Mesendoderm (in vitro differentiated cells): ENCODE measurements around the gene SEC11A.

ENCODE experiments used
- DNase-seq: peaks from one replicate; pipeline ENCODE4 v3.0.0; 2013
- H2AK5ac ChIP-seq: 2 replicates; pipeline ENCODE4 v1.6.1; 2013; ENCODE audit warnings: low read length, inconsistent platforms
- H2BK120ac ChIP-seq: 2 replicates; pipeline ENCODE4 v1.6.1; 2013; ENCODE audit warnings: low read depth, mild to moderate bottlenecking, low read length, moderate library complexity, mixed read lengths
- H2BK15ac ChIP-seq: replicated peaks from 2 replicates; pipeline ENCODE4 v1.6.1; 2013; ENCODE audit warnings: low read depth, mild to moderate bottlenecking, moderate library complexity
- H2BK5ac ChIP-seq: 2 replicates; pipeline ENCODE4 v1.6.1; 2013; ENCODE audit warnings: low read length, inconsistent platforms
- H3K18ac ChIP-seq: 2 replicates; pipeline ENCODE4 v1.6.1; 2013; ENCODE audit warnings: mild to moderate bottlenecking, low read length, mixed read lengths
- H3K23ac ChIP-seq: one replicate; pipeline ENCODE4 v1.6.1; 2013; ENCODE audit warnings: low read length
- H3K27ac ChIP-seq: 2 replicates; pipeline ENCODE4 v1.5.1; 2013; ENCODE audit warnings: low read depth, mild to moderate bottlenecking, inconsistent platforms, low read length, moderate library complexity
- H3K27me3 ChIP-seq: 2 replicates; pipeline ENCODE4 v1.6.1; 2013; ENCODE audit warnings: low read length, control low read depth, mild to moderate bottlenecking, inconsistent platforms; ENCODE audit not compliant: insufficient read depth, poor library complexity
- H3K36me3 ChIP-seq: 2 replicates; pipeline ENCODE4 v1.6.1; 2013; ENCODE audit warnings: low read length, inconsistent platforms; ENCODE audit not compliant: control insufficient read depth, insufficient read depth
- H3K4ac ChIP-seq: one replicate; pipeline ENCODE4 v1.6.1; 2013; ENCODE audit warnings: low read depth, mild to moderate bottlenecking, low read length, moderate library complexity
- H3K4me1 ChIP-seq: 2 replicates; pipeline ENCODE4 v1.6.1; 2013; ENCODE audit warnings: low read depth, low read length, inconsistent platforms; ENCODE audit not compliant: control insufficient read depth
- H3K4me2 ChIP-seq: 2 replicates; pipeline ENCODE4 v1.6.1; 2013; ENCODE audit warnings: low read length
- H3K4me3 ChIP-seq: 2 replicates; pipeline ENCODE4 v1.5.1; 2013; ENCODE audit warnings: mild to moderate bottlenecking, low read length
- H3K56ac ChIP-seq: one replicate; pipeline ENCODE4 v1.6.1; 2013; ENCODE audit warnings: low read length
- H3K79me1 ChIP-seq: 2 replicates; pipeline ENCODE4 v1.6.1; 2013; ENCODE audit warnings: low read length, inconsistent platforms
- H3K79me2 ChIP-seq: 2 replicates; pipeline ENCODE4 v1.6.1; 2013; ENCODE audit warnings: mild to moderate bottlenecking, low read length; ENCODE audit not compliant: control insufficient read depth, insufficient read depth
- H3K9ac ChIP-seq: 2 replicates; pipeline ENCODE4 v1.6.1; 2013; ENCODE audit warnings: low read length, inconsistent platforms
- H4K5ac ChIP-seq: one replicate; pipeline ENCODE4 v1.6.1; 2013; ENCODE audit warnings: low read length
- H4K8ac ChIP-seq: one replicate; pipeline ENCODE4 v1.6.1; 2013; ENCODE audit warnings: low read depth, mild to moderate bottlenecking, control low read depth, low read length, moderate library complexity
- WGBS: extraction: QIAGEN DNeasy Blood & Tissue Kit; methylation state at CpG from one replicate; pipeline ENCODE4 v1.1.7; 2013; ENCODE audit warnings: low lambda C conversion rate, missing lambda C conversion rate; ENCODE audit not compliant: insufficient coverage; ENCODE audit errors: extremely low coverage; 5-methylcytosine and 5-hydroxymethylcytosine counted together

SEC11A gene

DNA sequence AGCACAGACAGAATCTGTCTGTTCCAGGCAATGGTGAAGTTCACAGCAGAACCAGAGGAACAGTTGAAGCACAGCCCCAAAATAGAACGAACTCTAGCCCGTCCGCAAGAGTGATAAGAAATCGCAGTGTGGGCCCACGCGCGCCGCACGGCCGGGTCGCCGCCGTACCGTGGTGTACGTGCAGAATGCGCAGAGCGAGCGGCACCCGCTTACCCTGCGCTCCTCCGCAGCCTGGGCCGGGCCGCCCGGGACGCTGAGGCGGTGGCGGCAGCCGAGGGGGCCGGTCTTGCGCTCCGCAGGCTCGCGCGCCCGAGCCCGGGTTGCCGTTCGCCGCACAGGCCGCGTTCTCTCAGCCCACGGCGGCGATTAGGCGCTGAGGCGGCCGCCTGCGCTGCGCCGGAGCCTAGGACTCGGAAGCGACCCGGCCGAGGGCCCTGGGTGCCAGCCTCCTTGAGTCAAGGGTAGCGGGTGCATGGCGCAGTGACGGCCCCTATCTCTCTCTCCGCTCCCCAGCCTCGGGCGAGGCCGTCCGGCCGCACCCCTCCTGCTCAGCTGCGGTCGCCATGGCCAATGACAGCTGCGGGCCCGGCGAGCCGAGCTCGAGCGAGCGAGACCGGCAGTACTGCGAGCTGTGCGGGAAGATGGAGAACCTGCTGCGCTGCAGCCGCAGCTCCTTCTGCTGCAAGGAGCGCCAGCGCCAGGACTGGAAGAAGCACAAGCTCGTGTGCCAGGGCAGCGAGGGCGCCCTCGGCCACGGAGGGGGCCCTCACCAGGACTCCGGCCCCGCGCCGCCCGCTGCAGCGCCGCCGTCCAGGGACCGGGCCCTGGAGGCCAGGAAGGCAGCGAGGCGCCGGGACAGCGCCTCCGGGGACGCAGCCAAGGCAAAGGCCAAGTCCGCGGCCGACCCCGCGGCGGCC, 82.4 kb downstream of the SEC11A start:
- no peak overlapping the region for H4K8ac ChIP-seq
- no peak overlapping the region for H2BK120ac ChIP-seq
- H3K27ac ChIP-seq = no peak overlapping the region
- H3K36me3 ChIP-seq = no peaks in the 10 kb centered on the region
- peak overlapping the region; percentile 77 for H3K9ac ChIP-seq
- H3K4me1 ChIP-seq = no peaks in the 10 kb centered on the region
- WGBS = no CpG with 5 or more reads among the region's 105 CpGs
- H3K18ac ChIP-seq = peak overlapping the region; percentile 19
- H3K4ac ChIP-seq = no peak overlapping the region
- peak overlapping the region; percentile 53 for H3K23ac ChIP-seq
- H3K79me2 ChIP-seq = no peaks in the 10 kb centered on the region
- no peak overlapping the region for H2BK5ac ChIP-seq
- H2AK5ac ChIP-seq = no peak overlapping the region
- H3K4me3 ChIP-seq = peak overlapping the region; percentile 49
- H3K79me1 ChIP-seq = no peaks in the 10 kb centered on the region
- peak; percentile 77 for DNase-seq
- H3K27me3 ChIP-seq = no peaks in the 10 kb centered on the region
- H3K4me2 ChIP-seq = peak overlapping the region; percentile 82
- H3K56ac ChIP-seq = peak overlapping the region; percentile 86
- H4K5ac ChIP-seq = no peak overlapping the region
- no peak overlapping the region for H2BK15ac ChIP-seq

- H2BK5ac ChIP-seq = no peak overlapping the region
- peak overlapping the region; percentile 61 for H3K4me3 ChIP-seq
- no peak overlapping the region for H2BK120ac ChIP-seq
- H3K79me2 ChIP-seq = no peaks in the 10 kb centered on the region
- WGBS = no CpG with 5 or more reads among the region's 7 CpGs
- H3K4me1 ChIP-seq = no peaks in the 10 kb centered on the region
- peak overlapping the region; percentile 48 for H3K4ac ChIP-seq
- no peaks in the 10 kb centered on the region for H3K27me3 ChIP-seq
- H3K18ac ChIP-seq = peak overlapping the region; percentile 78
- no peak overlapping the region for H2BK15ac ChIP-seq
- H3K36me3 ChIP-seq = no peaks in the 10 kb centered on the region
- H4K8ac ChIP-seq = no peak overlapping the region
- no peaks in the 10 kb centered on the region for H3K79me1 ChIP-seq
- H3K56ac ChIP-seq = peak overlapping the region; percentile 90
- H3K23ac ChIP-seq = no peak overlapping the region
- no peak overlapping the region for H3K27ac ChIP-seq
- no peak for DNase-seq
- peak overlapping the region; percentile 78 for H3K4me2 ChIP-seq
- H2AK5ac ChIP-seq = no peak overlapping the region
- no peak overlapping the region for H4K5ac ChIP-seq
- peak overlapping the region; percentile 83 for H3K9ac ChIP-seq
Observed at GRCh38 chr15:84631706-84632272, 84.2 kb downstream of the SEC11A start.

- Histone ChIP-seq H3K4ac (no peak overlapping the region), H2BK5ac (no peak overlapping the region), H2AK5ac (no peak overlapping the region), H3K4me2 (no peak overlapping the region), H3K9ac (no peak overlapping the region), H3K23ac (no peak overlapping the region), H2BK120ac (no peak overlapping the region), H3K4me1 (no peaks in the 10 kb centered on the region), H3K56ac (no peak overlapping the region), H3K27ac (no peak overlapping the region), H4K5ac (no peak overlapping the region), H3K18ac (no peak overlapping the region), H3K79me1 (no peaks in the 10 kb centered on the region), H2BK15ac (no peak overlapping the region), H3K79me2 (no peaks in the 10 kb centered on the region), H3K4me3 (no peak overlapping the region), H3K36me3 (no peaks in the 10 kb centered on the region), H3K27me3 (no peaks in the 10 kb centered on the region), H4K8ac (no peak overlapping the region)
- DNase-seq = no peak
- WGBS = no CpG with 5 or more reads among the region's 9 CpGs
Observed at GRCh38 chr15:84629033-84629432, 86.9 kb downstream of the SEC11A start.

DNA sequence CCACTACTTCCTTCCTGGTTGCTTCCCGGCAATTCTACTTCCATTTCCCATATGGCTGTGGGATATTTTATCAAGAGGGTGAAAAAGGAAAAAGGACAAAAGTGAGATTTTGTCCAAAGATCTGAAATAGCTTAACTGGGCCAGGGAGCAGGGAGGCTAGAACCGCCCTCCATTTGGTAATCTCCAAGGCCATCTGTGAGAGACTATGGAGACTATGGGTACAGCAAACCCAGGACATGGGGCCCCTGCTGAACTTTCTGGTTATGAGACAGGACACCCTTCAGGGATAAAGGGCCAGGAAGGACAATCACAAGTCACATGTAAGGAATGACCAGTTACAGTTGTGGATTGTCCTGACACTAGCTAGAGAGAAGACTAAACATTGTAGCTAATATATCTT, 90.8 kb downstream of the SEC11A start:
- Histone ChIP-seq H3K9ac (no peak overlapping the region), H4K5ac (no peak overlapping the region), H2BK15ac (no peak overlapping the region), H3K27me3 (no peaks in the 10 kb centered on the region), H2AK5ac (no peak overlapping the region), H3K4me2 (no peak overlapping the region), H3K4me3 (no peak overlapping the region), H3K56ac (no peak overlapping the region), H3K4ac (no peak overlapping the region), H2BK120ac (no peak overlapping the region), H3K4me1 (no peaks in the 10 kb centered on the region), H3K36me3 (peaks cover 18% of the 10 kb centered on the region), H2BK5ac (no peak overlapping the region), H3K79me2 (no peaks in the 10 kb centered on the region), H3K18ac (no peak overlapping the region), H3K27ac (no peak overlapping the region), H3K79me1 (no peaks in the 10 kb centered on the region), H4K8ac (no peak overlapping the region), H3K23ac (no peak overlapping the region)
- whole genome bisulfite sequencing = no CpG with 5 or more reads among the region's 2 CpGs
- no peak for DNase-seq

GRCh38 chr15:84624359-84624758, 91.6 kb downstream of the SEC11A start:
- no peak overlapping the region for H3K9ac ChIP-seq
- WGBS = no CpG with 5 or more reads among the region's 7 CpGs
- H2BK5ac ChIP-seq = no peak overlapping the region
- H3K4me3 ChIP-seq = no peak overlapping the region
- no peak overlapping the region for H4K8ac ChIP-seq
- H3K27me3 ChIP-seq = no peaks in the 10 kb centered on the region
- H3K4me1 ChIP-seq = no peaks in the 10 kb centered on the region
- no peak overlapping the region for H2AK5ac ChIP-seq
- H3K23ac ChIP-seq = no peak overlapping the region
- no peak for DNase-seq
- no peak overlapping the region for H3K18ac ChIP-seq
- no peaks in the 10 kb centered on the region for H3K79me2 ChIP-seq
- no peak overlapping the region for H3K4ac ChIP-seq
- no peak overlapping the region for H4K5ac ChIP-seq
- H3K36me3 ChIP-seq = peaks cover 18% of the 10 kb centered on the region
- no peak overlapping the region for H3K56ac ChIP-seq
- H3K79me1 ChIP-seq = no peaks in the 10 kb centered on the region
- no peak overlapping the region for H3K4me2 ChIP-seq
- H2BK120ac ChIP-seq = no peak overlapping the region
- no peak overlapping the region for H3K27ac ChIP-seq
- no peak overlapping the region for H2BK15ac ChIP-seq
